Central memory CD8-positive, alpha-beta T cell (primary cell): ENCODE results near the gene LPA.
"Not testable (repeated sequence)": the region's sequence is repeated elsewhere in the genome, so short reads cannot be mapped to it uniquely, and the experiment has no call there.

ENCODE experiments used
- ATAC-seq: fragments of 150-1000 bp; cut with Tn5 transposase; replicated peaks from 2 replicates; pipeline ENCODE4 v1.10.0; 2022; ENCODE audit warnings: mild to moderate bottlenecking, moderate FRiP score, moderate number of reproducible peaks; ENCODE audit not compliant: poor library complexity, severe bottlenecking; ENCODE audit errors: extremely low read depth
- DNase-seq, 2 donors: peaks; one replicate each; pipeline ENCODE4 v3.0.0; 2021; ENCODE audit warnings: low spot score in 2 of 2
- H3K27ac Mint-ChIP-seq: one replicate; pipeline ENCODE4 v1.8.0; 2022; ENCODE audit warnings: low read depth, mild to moderate bottlenecking, moderate library complexity, mixed read lengths
- H3K27me3 Mint-ChIP-seq: one replicate; pipeline ENCODE4 v1.8.0; 2022; ENCODE audit warnings: mixed read lengths
- H3K36me3 Mint-ChIP-seq: one replicate; pipeline ENCODE4 v1.8.0; 2022; ENCODE audit warnings: mild to moderate bottlenecking, moderate library complexity, mixed read lengths; ENCODE audit not compliant: insufficient read depth
- H3K4me1 Mint-ChIP-seq: one replicate; pipeline ENCODE4 v1.8.0; 2022; ENCODE audit warnings: mixed read lengths
- H3K4me3 Mint-ChIP-seq: one replicate; pipeline ENCODE4 v1.8.0; 2022; ENCODE audit warnings: mild to moderate bottlenecking, moderate library complexity, mixed read lengths
- H3K9me3 Mint-ChIP-seq: one replicate; pipeline ENCODE4 v1.8.0; 2022; ENCODE audit warnings: mixed read lengths

The LPA gene

GRCh38 chr6:160685762-160686450 lies 21.8 kb upstream of the LPA start:
- Mint-ChIP-seq H3K9me3 (no peaks in the 10 kb centered on the region), H3K36me3 (no peaks in the 10 kb centered on the region), H3K27me3 (no peaks in the 10 kb centered on the region), H3K4me1 (no peaks in the 10 kb centered on the region), H3K4me3 (no peak overlapping the region), H3K27ac (no peak overlapping the region)
- ATAC-seq (no peak), DNase-seq (no peak)

GRCh38 chr6:160685101-160685761 lies 21.2 kb upstream of the LPA start:
- H3K36me3 Mint-ChIP-seq, H3K4me1 Mint-ChIP-seq, H3K27ac Mint-ChIP-seq, H3K9me3 Mint-ChIP-seq, H3K27me3 Mint-ChIP-seq, DNase-seq, ATAC-seq, H3K4me3 Mint-ChIP-seq: not testable (repeated sequence)

GRCh38 chr6:160679402-160679769 lies 15.3 kb upstream of the LPA start:
- no peaks in the 10 kb centered on the region for H3K9me3 Mint-ChIP-seq
- H3K36me3 Mint-ChIP-seq: no peaks in the 10 kb centered on the region
- H3K27ac Mint-ChIP-seq: no peak overlapping the region
- peaks cover 5% of the 10 kb centered on the region for H3K27me3 Mint-ChIP-seq
- no peak for ATAC-seq
- H3K4me3 Mint-ChIP-seq: no peak overlapping the region
- DNase-seq: no peak
- no peaks in the 10 kb centered on the region for H3K4me1 Mint-ChIP-seq

- Mint-ChIP-seq H3K27ac (no peak overlapping the region), H3K4me1 (no peaks in the 10 kb centered on the region), H3K9me3 (no peaks in the 10 kb centered on the region), H3K27me3 (peaks cover 11% of the 10 kb centered on the region), H3K4me3 (no peak overlapping the region), H3K36me3 (no peaks in the 10 kb centered on the region)
- no peak for DNase-seq
- ATAC-seq: no peak
Observed at GRCh38 chr6:160678744-160679401, 14.8 kb upstream of the LPA start.

GRCh38 chr6:160678230-160678629 lies 14.2 kb upstream of the LPA start:
- DNase-seq (no peak), ATAC-seq (no peak)
- no peaks in the 10 kb centered on the region for H3K9me3 Mint-ChIP-seq
- H3K27ac Mint-ChIP-seq: no peak overlapping the region
- H3K4me1 Mint-ChIP-seq: no peaks in the 10 kb centered on the region
- peaks cover 17% of the 10 kb centered on the region for H3K27me3 Mint-ChIP-seq
- H3K36me3 Mint-ChIP-seq: no peaks in the 10 kb centered on the region
- H3K4me3 Mint-ChIP-seq: no peak overlapping the region

GRCh38 chr6:160676418-160676817 lies 12.3 kb upstream of the LPA start:
- H3K27me3 Mint-ChIP-seq: peaks cover 18% of the 10 kb centered on the region
- H3K9me3 Mint-ChIP-seq, H3K4me3 Mint-ChIP-seq, DNase-seq, H3K4me1 Mint-ChIP-seq, ATAC-seq, H3K27ac Mint-ChIP-seq, H3K36me3 Mint-ChIP-seq: not testable (repeated sequence)

- no peak overlapping the region for H3K4me3 Mint-ChIP-seq
- no peak for ATAC-seq
- peaks cover 2% of the 10 kb centered on the region for H3K36me3 Mint-ChIP-seq
- no peak overlapping the region for H3K27ac Mint-ChIP-seq
- DNase-seq: no peak
- no peaks in the 10 kb centered on the region for H3K4me1 Mint-ChIP-seq
- H3K27me3 Mint-ChIP-seq: peaks cover 5% of the 10 kb centered on the region
- H3K9me3 Mint-ChIP-seq: no peaks in the 10 kb centered on the region
Observed at GRCh38 chr6:160668589-160668988, 4.5 kb upstream of the LPA start.

GRCh38 chr6:160667639-160668481 lies 3.8 kb upstream of the LPA start:
- H3K36me3 Mint-ChIP-seq: peaks cover 2% of the 10 kb centered on the region
- no peak overlapping the region for H3K27ac Mint-ChIP-seq
- peaks cover 8% of the 10 kb centered on the region for H3K27me3 Mint-ChIP-seq
- H3K9me3 Mint-ChIP-seq: no peaks in the 10 kb centered on the region
- H3K4me1 Mint-ChIP-seq: no peaks in the 10 kb centered on the region
- H3K4me3 Mint-ChIP-seq: no peak overlapping the region
- DNase-seq (no peak), ATAC-seq (no peak)

- H3K9me3 Mint-ChIP-seq: no peaks in the 10 kb centered on the region
- no peak for ATAC-seq
- no peak overlapping the region for H3K27ac Mint-ChIP-seq
- no peak overlapping the region for H3K4me3 Mint-ChIP-seq
- peaks cover 3% of the 10 kb centered on the region for H3K36me3 Mint-ChIP-seq
- H3K27me3 Mint-ChIP-seq: peaks cover 51% of the 10 kb centered on the region
- H3K4me1 Mint-ChIP-seq: no peaks in the 10 kb centered on the region
- DNase-seq: no peak
Observed at GRCh38 chr6:160662842-160663241, 1.2 kb downstream of the LPA start.

GRCh38 chr6:160662429-160662828 lies 1.6 kb downstream of the LPA start:
- Mint-ChIP-seq H3K27ac (no peak overlapping the region), H3K27me3 (peaks cover 55% of the 10 kb centered on the region), H3K4me3 (no peak overlapping the region), H3K36me3 (peaks cover 5% of the 10 kb centered on the region), H3K9me3 (no peaks in the 10 kb centered on the region), H3K4me1 (no peaks in the 10 kb centered on the region)
- DNase-seq (no peak), ATAC-seq (no peak)

- Mint-ChIP-seq H3K4me1 (no peaks in the 10 kb centered on the region), H3K27me3 (peaks cover 56% of the 10 kb centered on the region), H3K9me3 (peaks cover 6% of the 10 kb centered on the region), H3K27ac (no peak overlapping the region), H3K4me3 (no peak overlapping the region), H3K36me3 (peaks cover 5% of the 10 kb centered on the region)
- ATAC-seq: no peak
- DNase-seq: no peak
Observed at GRCh38 chr6:160661216-160661615, 2.9 kb downstream of the LPA start.

GRCh38 chr6:160659562-160659961 lies 4.5 kb downstream of the LPA start:
- ATAC-seq: no peak
- H3K4me3 Mint-ChIP-seq: no peak overlapping the region
- H3K36me3 Mint-ChIP-seq: peaks cover 5% of the 10 kb centered on the region
- no peak overlapping the region for H3K27ac Mint-ChIP-seq
- no peaks in the 10 kb centered on the region for H3K4me1 Mint-ChIP-seq
- peaks cover 6% of the 10 kb centered on the region for H3K9me3 Mint-ChIP-seq
- H3K27me3 Mint-ChIP-seq: peaks cover 56% of the 10 kb centered on the region
- no peak for DNase-seq
